HepG2 (cell line): ENCODE data around the gene TGFA. TPM values are rescaled to one million over a fixed set of nuclear protein-coding genes. Genes with fewer than 3 reads are reported as not detected.

Source experiments
- HNF4G ChIP-seq, 2 experiments: sonication (generic) in 1 of 2; formaldehyde crosslinking in 1 of 2; IDR thresholded peaks; 2 replicates each; pipeline versions ENCODE4 v1.4.0 to v1.6.1; 2011 to 2020; ENCODE audit warnings: borderline replicate concordance in 2 of 2, low read depth in 2 of 2, mild to moderate bottlenecking in 2 of 2, low read length in 1 of 2, missing genetic modification reagents in 1 of 2, moderate library complexity in 1 of 2
- JARID2 ChIP-seq: sonication (generic); formaldehyde crosslinking; IDR thresholded peaks from 2 replicates; pipeline ENCODE4 v1.8.1; 2023; ENCODE audit warnings: missing genetic modification reagents, inconsistent platforms; ENCODE audit not compliant: insufficient replicate concordance
- MAFK ChIP-seq, 2 experiments: IDR thresholded peaks in 1 of 2; conservative IDR thresholded peaks in 1 of 2; 2 replicates each; pipeline ENCODE4 v1.6.1; 2011; ENCODE audit warnings: improper control_type of control experiment in 2 of 2, low read length in 2 of 2
- MEF2D ChIP-seq: sonication (generic); formaldehyde crosslinking; IDR thresholded peaks from 2 replicates; pipeline ENCODE4 v1.5.1; 2020; ENCODE audit warnings: mild to moderate bottlenecking, missing genetic modification reagents
- NAIF1 ChIP-seq: sonication (generic); formaldehyde crosslinking; IDR thresholded peaks from 2 replicates; pipeline ENCODE4 v1.5.0; 2020; ENCODE audit warnings: mild to moderate bottlenecking, missing genetic modification reagents, borderline replicate concordance
- TAF1 ChIP-seq: sonication (generic); formaldehyde crosslinking; IDR thresholded peaks from 2 replicates; pipeline ENCODE4 v1.4.0; 2020; ENCODE audit warnings: missing genetic modification reagents
- TARDBP ChIP-seq: sonication (generic); formaldehyde crosslinking; IDR thresholded peaks from 2 replicates; pipeline ENCODE4 v1.8.0; 2022; ENCODE audit warnings: mild to moderate bottlenecking, missing genetic modification reagents
- ZNF350 ChIP-seq: sonication (generic); formaldehyde crosslinking; IDR thresholded peaks from 2 replicates; pipeline ENCODE4 v1.4.0; 2020; ENCODE audit warnings: mild to moderate bottlenecking, low read depth, missing genetic modification reagents, borderline replicate concordance
- ZNF652 ChIP-seq: IDR thresholded peaks from 2 replicates; pipeline ENCODE4 v1.6.1; 2016; ENCODE audit warnings: low read depth, borderline replicate concordance
- ZNF768 ChIP-seq: sonication (generic); formaldehyde crosslinking; IDR thresholded peaks from 2 replicates; pipeline ENCODE4 v1.4.0; 2020; ENCODE audit warnings: missing genetic modification reagents
- ZNF781 ChIP-seq: sonication (generic); formaldehyde crosslinking; IDR thresholded peaks from 2 replicates; pipeline ENCODE4 v1.5.1; 2020; ENCODE audit warnings: borderline replicate concordance, mild to moderate bottlenecking, missing genetic modification reagents; ENCODE audit errors: not compliant biosample characterization
- polyA plus RNA-seq, 8 experiments: library from polyadenylated mRNA; depleted of rRNA in 3 of 8; stranded (reverse) in 7 of 8; unstranded in 1 of 8; fragments of >200 nt; fragmentation: Illumina TruSeq in 4 of 8; extraction: Trizol in 4 of 8; gene quantifications; 2 replicates each; pipeline versions ENCODE4 v1.2.1 to v1.2.3, GENCODE V29; 2011 to 2016; ENCODE audit warnings: low read depth in 4 of 8, missing spikeins in 1 of 8, mixed read lengths in 1 of 8; ENCODE audit not compliant: insufficient read depth in 1 of 8
- total RNA-seq, 5 experiments: library from RNA; depleted of rRNA; stranded (reverse); fragments of >200 nt; fragmentation: Illumina TruSeq; extraction: Trizol; gene quantifications; 2 replicates each; pipeline ENCODE4 v1.2.3, GENCODE V29; 2016; ENCODE audit warnings: low read depth in 1 of 5
- TF ChIP-seq, protein P1 (sequence below): fragments of 450-650 bp; IDR thresholded peaks from 2 replicates; pipeline ENCODE4 v1.6.1; 2017
- TF ChIP-seq, protein P2 (sequence below): sonication (generic); formaldehyde crosslinking; IDR thresholded peaks from 2 replicates; pipeline ENCODE4 v1.5.1; 2020; ENCODE audit warnings: mild to moderate bottlenecking, missing genetic modification reagents, moderate library complexity
- TF ChIP-seq, protein P3 (sequence below): sonication (generic); formaldehyde crosslinking; IDR thresholded peaks from 2 replicates; pipeline ENCODE4 v1.8.0; 2022; ENCODE audit warnings: missing genetic modification reagents, mild to moderate bottlenecking, moderate library complexity, borderline replicate concordance
- TF ChIP-seq, protein P4 (sequence below): IDR thresholded peaks from 2 replicates; pipeline ENCODE4 v1.6.1; 2012; ENCODE audit warnings: low read depth, low read length, improper control_type of control experiment
- TF ChIP-seq, protein P5 (sequence below): sonication (generic); formaldehyde crosslinking; IDR thresholded peaks from 2 replicates; pipeline ENCODE4 v1.4.0; 2020; ENCODE audit warnings: missing genetic modification reagents
- TF ChIP-seq, protein P6 (sequence below): fragments of 450-650 bp; IDR thresholded peaks from 2 replicates; pipeline ENCODE4 v1.6.1; 2016

TGFA gene
- total and polyA plus RNA-seq, 2 of the 13 experiments (the other 11 are each of a cell fraction or from before 2014, with no cell fraction given) = 7.8 to 15.3 TPM

DNA sequence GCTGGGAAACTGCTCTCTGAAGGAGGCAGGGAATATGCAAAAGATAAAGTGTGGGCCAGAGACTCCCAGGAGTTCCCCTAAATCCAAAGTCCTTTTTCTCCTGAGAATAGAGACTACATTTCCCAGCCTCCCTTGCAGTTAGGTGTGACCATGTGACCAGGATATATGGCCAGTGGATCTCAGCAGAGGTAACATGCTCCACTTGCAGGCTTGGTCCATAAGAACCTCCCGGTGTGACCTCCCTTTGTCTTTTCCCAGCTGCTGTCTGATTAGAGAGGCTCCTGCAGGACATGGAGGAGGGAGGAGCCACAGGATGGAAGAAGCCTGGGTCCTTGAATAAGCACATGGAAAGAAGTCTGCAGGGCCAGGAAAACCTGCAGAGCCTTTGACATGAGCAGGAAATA lies 76.2 kb downstream of the TGFA start (continued):
- TF ChIP-seq, protein P1, sequence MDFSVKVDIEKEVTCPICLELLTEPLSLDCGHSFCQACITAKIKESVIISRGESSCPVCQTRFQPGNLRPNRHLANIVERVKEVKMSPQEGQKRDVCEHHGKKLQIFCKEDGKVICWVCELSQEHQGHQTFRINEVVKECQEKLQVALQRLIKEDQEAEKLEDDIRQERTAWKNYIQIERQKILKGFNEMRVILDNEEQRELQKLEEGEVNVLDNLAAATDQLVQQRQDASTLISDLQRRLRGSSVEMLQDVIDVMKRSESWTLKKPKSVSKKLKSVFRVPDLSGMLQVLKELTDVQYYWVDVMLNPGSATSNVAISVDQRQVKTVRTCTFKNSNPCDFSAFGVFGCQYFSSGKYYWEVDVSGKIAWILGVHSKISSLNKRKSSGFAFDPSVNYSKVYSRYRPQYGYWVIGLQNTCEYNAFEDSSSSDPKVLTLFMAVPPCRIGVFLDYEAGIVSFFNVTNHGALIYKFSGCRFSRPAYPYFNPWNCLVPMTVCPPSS = no peak
- TF ChIP-seq ZNF652 = no peak
- TF ChIP-seq ZNF350 = no peak
- no peak for TF ChIP-seq JARID2 (CRISPR knock-in tag)
- TF ChIP-seq TAF1 (CRISPR knock-in tag) = no peak
- TF ChIP-seq, protein P2, sequence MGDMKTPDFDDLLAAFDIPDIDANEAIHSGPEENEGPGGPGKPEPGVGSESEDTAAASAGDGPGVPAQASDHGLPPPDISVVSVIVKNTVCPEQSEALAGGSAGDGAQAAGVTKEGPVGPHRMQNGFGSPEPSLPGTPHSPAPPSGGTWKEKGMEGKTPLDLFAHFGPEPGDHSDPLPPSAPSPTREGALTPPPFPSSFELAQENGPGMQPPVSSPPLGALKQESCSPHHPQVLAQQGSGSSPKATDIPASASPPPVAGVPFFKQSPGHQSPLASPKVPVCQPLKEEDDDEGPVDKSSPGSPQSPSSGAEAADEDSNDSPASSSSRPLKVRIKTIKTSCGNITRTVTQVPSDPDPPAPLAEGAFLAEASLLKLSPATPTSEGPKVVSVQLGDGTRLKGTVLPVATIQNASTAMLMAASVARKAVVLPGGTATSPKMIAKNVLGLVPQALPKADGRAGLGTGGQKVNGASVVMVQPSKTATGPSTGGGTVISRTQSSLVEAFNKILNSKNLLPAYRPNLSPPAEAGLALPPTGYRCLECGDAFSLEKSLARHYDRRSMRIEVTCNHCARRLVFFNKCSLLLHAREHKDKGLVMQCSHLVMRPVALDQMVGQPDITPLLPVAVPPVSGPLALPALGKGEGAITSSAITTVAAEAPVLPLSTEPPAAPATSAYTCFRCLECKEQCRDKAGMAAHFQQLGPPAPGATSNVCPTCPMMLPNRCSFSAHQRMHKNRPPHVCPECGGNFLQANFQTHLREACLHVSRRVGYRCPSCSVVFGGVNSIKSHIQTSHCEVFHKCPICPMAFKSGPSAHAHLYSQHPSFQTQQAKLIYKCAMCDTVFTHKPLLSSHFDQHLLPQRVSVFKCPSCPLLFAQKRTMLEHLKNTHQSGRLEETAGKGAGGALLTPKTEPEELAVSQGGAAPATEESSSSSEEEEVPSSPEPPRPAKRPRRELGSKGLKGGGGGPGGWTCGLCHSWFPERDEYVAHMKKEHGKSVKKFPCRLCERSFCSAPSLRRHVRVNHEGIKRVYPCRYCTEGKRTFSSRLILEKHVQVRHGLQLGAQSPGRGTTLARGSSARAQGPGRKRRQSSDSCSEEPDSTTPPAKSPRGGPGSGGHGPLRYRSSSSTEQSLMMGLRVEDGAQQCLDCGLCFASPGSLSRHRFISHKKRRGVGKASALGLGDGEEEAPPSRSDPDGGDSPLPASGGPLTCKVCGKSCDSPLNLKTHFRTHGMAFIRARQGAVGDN = no peak
- no peak for TF ChIP-seq NAIF1 (CRISPR knock-in tag)
- peak; percentile 57 for TF ChIP-seq HNF4G (IDR thresholded peaks at IDR 0.05; ENCODE audit: borderline replicate concordance, low read depth, low read length)
- no peak for TF ChIP-seq HNF4G (CRISPR knock-in tag; IDR thresholded peaks at IDR 0.05; ENCODE audit: borderline replicate concordance, low read depth)
- TF ChIP-seq TARDBP = no peak
- TF ChIP-seq MEF2D (CRISPR knock-in tag) = no peak
- TF ChIP-seq, protein P3, sequence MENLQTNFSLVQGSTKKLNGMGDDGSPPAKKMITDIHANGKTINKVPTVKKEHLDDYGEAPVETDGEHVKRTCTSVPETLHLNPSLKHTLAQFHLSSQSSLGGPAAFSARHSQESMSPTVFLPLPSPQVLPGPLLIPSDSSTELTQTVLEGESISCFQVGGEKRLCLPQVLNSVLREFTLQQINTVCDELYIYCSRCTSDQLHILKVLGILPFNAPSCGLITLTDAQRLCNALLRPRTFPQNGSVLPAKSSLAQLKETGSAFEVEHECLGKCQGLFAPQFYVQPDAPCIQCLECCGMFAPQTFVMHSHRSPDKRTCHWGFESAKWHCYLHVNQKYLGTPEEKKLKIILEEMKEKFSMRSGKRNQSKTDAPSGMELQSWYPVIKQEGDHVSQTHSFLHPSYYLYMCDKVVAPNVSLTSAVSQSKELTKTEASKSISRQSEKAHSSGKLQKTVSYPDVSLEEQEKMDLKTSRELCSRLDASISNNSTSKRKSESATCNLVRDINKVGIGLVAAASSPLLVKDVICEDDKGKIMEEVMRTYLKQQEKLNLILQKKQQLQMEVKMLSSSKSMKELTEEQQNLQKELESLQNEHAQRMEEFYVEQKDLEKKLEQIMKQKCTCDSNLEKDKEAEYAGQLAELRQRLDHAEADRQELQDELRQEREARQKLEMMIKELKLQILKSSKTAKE (CRISPR knock-in tag) = no peak
- TF ChIP-seq MAFK (conservative IDR thresholded peaks at IDR 0.05 in 1 of 2, IDR thresholded peaks at IDR 0.05 in 1 of 2; ENCODE audit: low read length in 2 of 2) = no peak
- TF ChIP-seq, protein P4, sequence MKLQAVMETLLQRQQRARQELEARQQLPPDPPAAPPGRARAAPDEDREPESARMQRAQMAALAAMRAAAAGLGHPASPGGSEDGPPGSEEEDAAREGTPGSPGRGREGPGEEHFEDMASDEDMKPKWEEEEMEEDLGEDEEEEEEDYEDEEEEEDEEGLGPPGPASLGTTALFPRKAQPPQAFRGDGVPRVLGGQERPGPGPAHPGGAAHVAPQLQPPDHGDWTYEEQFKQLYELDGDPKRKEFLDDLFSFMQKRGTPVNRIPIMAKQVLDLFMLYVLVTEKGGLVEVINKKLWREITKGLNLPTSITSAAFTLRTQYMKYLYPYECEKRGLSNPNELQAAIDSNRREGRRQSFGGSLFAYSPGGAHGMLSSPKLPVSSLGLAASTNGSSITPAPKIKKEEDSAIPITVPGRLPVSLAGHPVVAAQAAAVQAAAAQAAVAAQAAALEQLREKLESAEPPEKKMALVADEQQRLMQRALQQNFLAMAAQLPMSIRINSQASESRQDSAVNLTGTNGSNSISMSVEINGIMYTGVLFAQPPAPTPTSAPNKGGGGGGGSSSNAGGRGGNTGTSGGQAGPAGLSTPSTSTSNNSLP = no peak
- TF ChIP-seq ZNF781 (CRISPR knock-in tag) = no peak
- TF ChIP-seq, protein P5, sequence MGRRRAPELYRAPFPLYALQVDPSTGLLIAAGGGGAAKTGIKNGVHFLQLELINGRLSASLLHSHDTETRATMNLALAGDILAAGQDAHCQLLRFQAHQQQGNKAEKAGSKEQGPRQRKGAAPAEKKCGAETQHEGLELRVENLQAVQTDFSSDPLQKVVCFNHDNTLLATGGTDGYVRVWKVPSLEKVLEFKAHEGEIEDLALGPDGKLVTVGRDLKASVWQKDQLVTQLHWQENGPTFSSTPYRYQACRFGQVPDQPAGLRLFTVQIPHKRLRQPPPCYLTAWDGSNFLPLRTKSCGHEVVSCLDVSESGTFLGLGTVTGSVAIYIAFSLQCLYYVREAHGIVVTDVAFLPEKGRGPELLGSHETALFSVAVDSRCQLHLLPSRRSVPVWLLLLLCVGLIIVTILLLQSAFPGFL (CRISPR knock-in tag) = no peak
- TF ChIP-seq, protein P6, sequence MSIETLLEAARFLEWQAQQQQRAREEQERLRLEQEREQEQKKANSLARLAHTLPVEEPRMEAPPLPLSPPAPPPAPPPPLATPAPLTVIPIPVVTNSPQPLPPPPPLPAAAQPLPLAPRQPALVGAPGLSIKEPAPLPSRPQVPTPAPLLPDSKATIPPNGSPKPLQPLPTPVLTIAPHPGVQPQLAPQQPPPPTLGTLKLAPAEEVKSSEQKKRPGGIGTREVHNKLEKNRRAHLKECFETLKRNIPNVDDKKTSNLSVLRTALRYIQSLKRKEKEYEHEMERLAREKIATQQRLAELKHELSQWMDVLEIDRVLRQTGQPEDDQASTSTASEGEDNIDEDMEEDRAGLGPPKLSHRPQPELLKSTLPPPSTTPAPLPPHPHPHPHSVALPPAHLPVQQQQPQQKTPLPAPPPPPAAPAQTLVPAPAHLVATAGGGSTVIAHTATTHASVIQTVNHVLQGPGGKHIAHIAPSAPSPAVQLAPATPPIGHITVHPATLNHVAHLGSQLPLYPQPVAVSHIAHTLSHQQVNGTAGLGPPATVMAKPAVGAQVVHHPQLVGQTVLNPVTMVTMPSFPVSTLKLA = no peak
- no peak for TF ChIP-seq ZNF768
